Natural killer cell treated with Interleukin-12 subunit alpha and Interleukin-12 subunit beta and Interleukin-15 and Interleukin-18, amount 100 ng/mL, for 72 hours (primary cell): ENCODE measurements around the gene MEIS2. TPM values are rescaled to one million over a fixed set of nuclear protein-coding genes. Genes with fewer than 3 reads are reported as not detected.

Experiments
- ATAC-seq, 2 donors: fragments of 150-1000 bp; cut with Tn5 transposase in 1 of 2; sonication (Bioruptor Pico), chemical (Tn5 transposase) in 1 of 2; 2 replicates each; pipeline ENCODE4 v1.10.0; 2021
- DNase-seq: peaks from one replicate; pipeline ENCODE4 v3.0.0; 2022; ENCODE audit warnings: low spot score
- H3K27ac Mint-ChIP-seq, 2 donors: 1 replicate in 1 of 2; 2 replicates in 1 of 2; pipeline ENCODE4 v1.8.0; 2022; ENCODE audit warnings: mixed read lengths in 2 of 2, mild to moderate bottlenecking in 1 of 2, moderate library complexity in 1 of 2
- H3K27me3 Mint-ChIP-seq, 2 donors: 1 replicate in 1 of 2; 2 replicates in 1 of 2; pipeline ENCODE4 v1.8.0; 2022; ENCODE audit warnings: mixed read lengths in 2 of 2
- H3K36me3 Mint-ChIP-seq: one replicate; pipeline ENCODE4 v1.8.0; 2022; ENCODE audit warnings: mixed read lengths
- H3K4me1 Mint-ChIP-seq, 2 donors: 1 replicate in 1 of 2; 2 replicates in 1 of 2; pipeline ENCODE4 v1.8.0; 2022; ENCODE audit warnings: low read depth in 2 of 2, mixed read lengths in 2 of 2, mild to moderate bottlenecking in 1 of 2
- H3K4me3 Mint-ChIP-seq: one replicate; pipeline ENCODE4 v1.8.0; 2022; ENCODE audit warnings: mixed read lengths
- H3K9me3 Mint-ChIP-seq: 2 replicates; pipeline ENCODE4 v1.8.0; 2022; ENCODE audit warnings: mixed read lengths
- total RNA-seq, 2 donors: library from RNA; stranded (reverse); gene quantifications; one replicate each; pipeline ENCODE4 v1.2.3, GENCODE V29; 2022

Gene MEIS2
- total RNA-seq, 2 donors from 2014 or later, result 0.26 TPM; not detected in 1

GRCh38 chr15:37108381-37109167, 8.2 kb upstream of the MEIS2 start:
- H3K4me3 Mint-ChIP-seq, result no peak overlapping the region
- no peaks in the 10 kb centered on the region for H3K9me3 Mint-ChIP-seq
- H3K27me3 Mint-ChIP-seq, result peaks cover 59 to 87% of the 10 kb centered on the region in 2 donors
- no peak for ATAC-seq
- H3K36me3 Mint-ChIP-seq, result peaks cover 20% of the 10 kb centered on the region
- no peak for DNase-seq
- H3K27ac Mint-ChIP-seq, result no peak overlapping the region
- peaks cover 6% of the 10 kb centered on the region in 2 donors for H3K4me1 Mint-ChIP-seq

GRCh38 chr15:37107744-37108380, 7.5 kb upstream of the MEIS2 start:
- no peak overlapping the region for H3K27ac Mint-ChIP-seq
- no peak for DNase-seq
- H3K4me3 Mint-ChIP-seq, result no peak overlapping the region
- ATAC-seq, result no peak
- peaks cover 21% of the 10 kb centered on the region for H3K36me3 Mint-ChIP-seq
- no peaks in the 10 kb centered on the region for H3K9me3 Mint-ChIP-seq
- H3K27me3 Mint-ChIP-seq, result peaks cover 59 to 89% of the 10 kb centered on the region in 2 donors
- peaks cover 6% of the 10 kb centered on the region in 2 donors for H3K4me1 Mint-ChIP-seq

- DNase-seq, result no peak
- Mint-ChIP-seq H3K27ac (no peak overlapping the region), H3K27me3 (peaks cover 62 to 91% of the 10 kb centered on the region in 2 donors), H3K9me3 (peaks cover 4% of the 10 kb centered on the region), H3K4me3 (no peak overlapping the region), H3K4me1 (peaks cover 10 to 11% of the 10 kb centered on the region in 2 donors), H3K36me3 (peaks cover 27% of the 10 kb centered on the region)
- ATAC-seq, result no peak
Measured at GRCh38 chr15:37107071-37107743, 6.9 kb upstream of the MEIS2 start.

- H3K4me1 Mint-ChIP-seq, result peaks cover 11 to 14% of the 10 kb centered on the region in 2 donors
- peaks cover 60 to 89% of the 10 kb centered on the region in 2 donors for H3K27me3 Mint-ChIP-seq
- ATAC-seq, result no peak
- no peak for DNase-seq
- H3K27ac Mint-ChIP-seq, result no peak overlapping the region
- peaks cover 25% of the 10 kb centered on the region for H3K36me3 Mint-ChIP-seq
- H3K9me3 Mint-ChIP-seq, result peaks cover 6% of the 10 kb centered on the region
- H3K4me3 Mint-ChIP-seq, result no peak overlapping the region
Measured at GRCh38 chr15:37106490-37107001, 6.2 kb upstream of the MEIS2 start.

GRCh38 chr15:37105889-37106288, 5.5 kb upstream of the MEIS2 start:
- Mint-ChIP-seq H3K27me3 (peaks cover 57 to 88% of the 10 kb centered on the region in 2 donors), H3K9me3 (peaks cover 6% of the 10 kb centered on the region), H3K4me3 (no peak overlapping the region), H3K36me3 (peaks cover 21% of the 10 kb centered on the region), H3K4me1 (peaks cover 10 to 13% of the 10 kb centered on the region in 2 donors), H3K27ac (no peak overlapping the region)
- ATAC-seq, result no peak
- no peak for DNase-seq

- Mint-ChIP-seq H3K4me1 (peaks cover 17 to 20% of the 10 kb centered on the region in 2 donors), H3K4me3 (no peak overlapping the region), H3K36me3 (peaks cover 25% of the 10 kb centered on the region), H3K9me3 (peaks cover 6% of the 10 kb centered on the region), H3K27ac (no peak overlapping the region), H3K27me3 (peaks cover 59 to 91% of the 10 kb centered on the region in 2 donors)
- DNase-seq (no peak), ATAC-seq (no peak)
Measured at GRCh38 chr15:37105029-37105428, 4.7 kb upstream of the MEIS2 start.

GRCh38 chr15:37104424-37104981, 4.2 kb upstream of the MEIS2 start:
- no peak overlapping the region for H3K4me3 Mint-ChIP-seq
- peaks cover 57 to 89% of the 10 kb centered on the region in 2 donors for H3K27me3 Mint-ChIP-seq
- peaks cover 27% of the 10 kb centered on the region for H3K36me3 Mint-ChIP-seq
- peaks cover 19 to 23% of the 10 kb centered on the region in 2 donors for H3K4me1 Mint-ChIP-seq
- no peak for DNase-seq
- no peak for ATAC-seq
- H3K27ac Mint-ChIP-seq, result no peak overlapping the region
- H3K9me3 Mint-ChIP-seq, result peaks cover 6% of the 10 kb centered on the region

GRCh38 chr15:37103475-37104423, 3.4 kb upstream of the MEIS2 start:
- peaks cover 53 to 82% of the 10 kb centered on the region in 2 donors for H3K27me3 Mint-ChIP-seq
- peaks cover 6% of the 10 kb centered on the region for H3K9me3 Mint-ChIP-seq
- peaks cover 22 to 23% of the 10 kb centered on the region in 2 donors for H3K4me1 Mint-ChIP-seq
- no peak overlapping the region for H3K27ac Mint-ChIP-seq
- no peak overlapping the region for H3K4me3 Mint-ChIP-seq
- no peak for DNase-seq
- ATAC-seq, result no peak
- H3K36me3 Mint-ChIP-seq, result peaks cover 27% of the 10 kb centered on the region

GRCh38 chr15:37103163-37103435, 2.8 kb upstream of the MEIS2 start:
- Mint-ChIP-seq H3K4me3 (no peak overlapping the region), H3K9me3 (peaks cover 6% of the 10 kb centered on the region), H3K27ac (no peak overlapping the region), H3K36me3 (peaks cover 23% of the 10 kb centered on the region), H3K4me1 (peaks cover 28% of the 10 kb centered on the region in 2 donors), H3K27me3 (peaks cover 54 to 81% of the 10 kb centered on the region in 2 donors)
- DNase-seq, result no peak
- no peak for ATAC-seq

- Mint-ChIP-seq H3K27ac (no peak overlapping the region), H3K4me1 (peaks cover 28 to 29% of the 10 kb centered on the region in 2 donors), H3K36me3 (peaks cover 20% of the 10 kb centered on the region), H3K9me3 (peaks cover 6% of the 10 kb centered on the region), H3K27me3 (peaks cover 53 to 83% of the 10 kb centered on the region in 2 donors), H3K4me3 (peak overlapping the region; percentile 19)
- no peak for ATAC-seq
- no peak for DNase-seq
Measured at GRCh38 chr15:37102305-37103162, 2.2 kb upstream of the MEIS2 start.

GRCh38 chr15:37101980-37102304, 1.6 kb upstream of the MEIS2 start:
- H3K9me3 Mint-ChIP-seq, result peaks cover 6% of the 10 kb centered on the region
- H3K4me3 Mint-ChIP-seq, result peak overlapping the region; percentile 90
- ATAC-seq (no peak), DNase-seq (no peak)
- H3K27ac Mint-ChIP-seq, result no peak overlapping the region
- H3K4me1 Mint-ChIP-seq, result peaks cover 32 to 35% of the 10 kb centered on the region in 2 donors
- peaks cover 17% of the 10 kb centered on the region for H3K36me3 Mint-ChIP-seq
- peaks cover 56 to 83% of the 10 kb centered on the region in 2 donors for H3K27me3 Mint-ChIP-seq

GRCh38 chr15:37100966-37101215, 542 bp upstream of the MEIS2 start:
- ATAC-seq, result peak; percentile 34 to 38
- peak overlapping the region; percentile 90 for H3K4me3 Mint-ChIP-seq
- peaks cover 54 to 83% of the 10 kb centered on the region in 2 donors for H3K27me3 Mint-ChIP-seq
- peaks cover 37 to 39% of the 10 kb centered on the region in 2 donors for H3K4me1 Mint-ChIP-seq
- peak overlapping the region; percentile 15 to 72 for H3K27ac Mint-ChIP-seq
- no peak for DNase-seq
- peaks cover 6% of the 10 kb centered on the region for H3K9me3 Mint-ChIP-seq
- peaks cover 17% of the 10 kb centered on the region for H3K36me3 Mint-ChIP-seq
